Caco-2 (cell line): ENCODE data around the gene SALL1. TPM values are rescaled to one million over a fixed set of nuclear protein-coding genes. Genes with fewer than 3 reads are reported as not detected.

ENCODE experiments used
- BruUV-seq: library from RNA; stranded (reverse); fragments of 400-500 nt; replicated peaks from 2 replicates; lab custom pipeline; 2021; lab: Mats Ljungman, UMichigan
- CTCF ChIA-PET: fragments of 300-600 bp; sonication (Branson Sonifier 250); formaldehyde crosslinking; loops from one replicate; lab custom pipeline; 2022; ENCODE audit warnings: antibody characterized with exemption; lab: Charles Lee
- POLR2A ChIA-PET: fragments of 300-600 bp; sonication (Branson Sonifier 250); formaldehyde crosslinking; loops from one replicate; lab custom pipeline; 2022; ENCODE audit warnings: antibody characterized with exemption; lab: Charles Lee
- DNase-seq, 2 experiments: peaks; one replicate each; pipeline versions ENCODE4 v3.0.0 to v3.0.0-alpha.2; 2020 to 2022
- H3K27me3 ChIP-seq: replicated peaks from 2 replicates; pipeline ENCODE4 v1.6.0; 2011; ENCODE audit warnings: low read length; ENCODE audit not compliant: control insufficient read depth, insufficient read depth
- H3K36me3 ChIP-seq: 2 replicates; pipeline ENCODE4 v1.5.1; 2011; ENCODE audit warnings: low read length; ENCODE audit not compliant: control insufficient read depth, insufficient read depth
- H3K4me1 ChIP-seq: fragments of 250-450 bp; sonication (Bioruptor Pico); 2 replicates; pipeline ENCODE4 v1.5.1; 2020; ENCODE audit warnings: mild to moderate bottlenecking
- H3K4me3 ChIP-seq: 2 replicates; pipeline ENCODE4 v1.5.1; 2011; ENCODE audit warnings: low read depth, mild to moderate bottlenecking, control low read depth, low read length
- H3K9me3 ChIP-seq: fragments of 250-450 bp; sonication (Bioruptor Pico); 2 replicates; pipeline ENCODE4 v1.5.1; 2020; ENCODE audit warnings: mild to moderate bottlenecking, moderate library complexity
- H3K27ac Mint-ChIP-seq: one replicate; pipeline ENCODE4 v1.8.0; 2022; ENCODE audit warnings: mixed read lengths; ENCODE audit not compliant: unreplicated experiment
- H3K27me3 Mint-ChIP-seq: one replicate; pipeline ENCODE4 v1.8.0; 2022; ENCODE audit warnings: mixed read lengths; ENCODE audit not compliant: insufficient read depth, unreplicated experiment
- H3K36me3 Mint-ChIP-seq: one replicate; pipeline ENCODE4 v1.8.0; 2022; ENCODE audit warnings: mild to moderate bottlenecking, mixed read lengths; ENCODE audit not compliant: insufficient read depth, unreplicated experiment
- H3K4me1 Mint-ChIP-seq: one replicate; pipeline ENCODE4 v1.8.0; 2022; ENCODE audit warnings: low read depth, mixed read lengths; ENCODE audit not compliant: unreplicated experiment
- H3K4me3 Mint-ChIP-seq: one replicate; pipeline ENCODE4 v1.8.0; 2022; ENCODE audit warnings: mild to moderate bottlenecking, moderate library complexity, mixed read lengths; ENCODE audit not compliant: unreplicated experiment
- H3K9me3 Mint-ChIP-seq: one replicate; pipeline ENCODE4 v1.8.0; 2022; ENCODE audit warnings: mixed read lengths; ENCODE audit not compliant: unreplicated experiment
- intact Hi-C: fragments of 100-400 bp; cut with micrococcal nuclease; formaldehyde crosslinking; loops from one replicate; pipeline ENCODE4 v1.10.0; 2022; ENCODE audit not compliant: unreplicated experiment
- total RNA-seq: library from RNA; stranded (reverse); gene quantifications from 2 replicates; pipeline ENCODE4 v1.2.3, GENCODE V29; 2022
- TF ChIP-seq, protein P1 (sequence below), 2 experiments: fragments of 200-600 bp in 1 of 2; IDR thresholded peaks; 1 replicate in 1 of 2; 2 replicates in 1 of 2; pipeline versions ENCODE4 v1.5.1 to v1.8.0; 2011 to 2022; ENCODE audit warnings: antibody characterized with exemption in 1 of 2, control low read depth in 1 of 2, inconsistent platforms in 1 of 2, low read depth in 1 of 2, low read length in 1 of 2, mild to moderate bottlenecking in 1 of 2, moderate library complexity in 1 of 2; ENCODE audit not compliant: insufficient read depth in 1 of 2, severe bottlenecking in 1 of 2, unreplicated experiment in 1 of 2

The SALL1 gene
- total RNA-seq, 1 experiment from 2014 or later: not detected

DNA sequence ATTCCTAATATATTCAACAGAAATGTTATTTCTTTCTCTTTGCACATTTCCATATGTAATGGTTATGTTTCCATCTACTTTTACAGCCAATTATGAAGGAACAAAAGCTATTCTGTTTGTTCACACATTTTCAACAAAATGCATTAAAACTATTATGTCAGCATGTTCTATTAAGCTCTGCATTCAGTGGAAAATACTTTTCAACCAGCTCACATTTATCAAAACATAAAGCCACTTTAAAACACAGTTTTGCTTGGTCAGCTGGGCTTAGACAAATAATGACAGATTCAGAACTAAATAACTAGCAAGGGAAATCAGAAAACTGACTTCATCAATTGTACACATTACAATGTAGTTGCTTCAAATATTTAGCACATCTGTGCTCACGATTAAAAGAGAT is 6.9 kb downstream of the SALL1 start:
- Mint-ChIP-seq H3K27ac (no peak overlapping the region), H3K9me3 (no peaks in the 10 kb centered on the region), H3K4me3 (no peak overlapping the region), H3K4me1 (no peaks in the 10 kb centered on the region), H3K36me3 (no peaks in the 10 kb centered on the region), H3K27me3 (no peaks in the 10 kb centered on the region)
- no peak for DNase-seq
- BruUV-seq: no TSS peak
- ChIA-PET POLR2A (no interaction called here), CTCF (interaction anchor here (0.5 kb wide), 1 partner anchor 91 kb away, joined by 5 read pairs; no protein-coding TSS in a partner anchor)
- Histone ChIP-seq H3K27me3 (no peaks in the 10 kb centered on the region; the same call in 1 of the 2 replicates), H3K4me3 (no peak overlapping the region), H3K9me3 (no peaks in the 10 kb centered on the region), H3K36me3 (no peaks in the 10 kb centered on the region), H3K4me1 (no peaks in the 10 kb centered on the region)
- TF ChIP-seq, protein P1, sequence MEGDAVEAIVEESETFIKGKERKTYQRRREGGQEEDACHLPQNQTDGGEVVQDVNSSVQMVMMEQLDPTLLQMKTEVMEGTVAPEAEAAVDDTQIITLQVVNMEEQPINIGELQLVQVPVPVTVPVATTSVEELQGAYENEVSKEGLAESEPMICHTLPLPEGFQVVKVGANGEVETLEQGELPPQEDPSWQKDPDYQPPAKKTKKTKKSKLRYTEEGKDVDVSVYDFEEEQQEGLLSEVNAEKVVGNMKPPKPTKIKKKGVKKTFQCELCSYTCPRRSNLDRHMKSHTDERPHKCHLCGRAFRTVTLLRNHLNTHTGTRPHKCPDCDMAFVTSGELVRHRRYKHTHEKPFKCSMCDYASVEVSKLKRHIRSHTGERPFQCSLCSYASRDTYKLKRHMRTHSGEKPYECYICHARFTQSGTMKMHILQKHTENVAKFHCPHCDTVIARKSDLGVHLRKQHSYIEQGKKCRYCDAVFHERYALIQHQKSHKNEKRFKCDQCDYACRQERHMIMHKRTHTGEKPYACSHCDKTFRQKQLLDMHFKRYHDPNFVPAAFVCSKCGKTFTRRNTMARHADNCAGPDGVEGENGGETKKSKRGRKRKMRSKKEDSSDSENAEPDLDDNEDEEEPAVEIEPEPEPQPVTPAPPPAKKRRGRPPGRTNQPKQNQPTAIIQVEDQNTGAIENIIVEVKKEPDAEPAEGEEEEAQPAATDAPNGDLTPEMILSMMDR (IDR thresholded peaks at IDR 0.05; ENCODE audit: insufficient read depth in 1 of 2, low read depth in 1 of 2, low read length in 1 of 2, severe bottlenecking in 1 of 2, unreplicated experiment in 1 of 2): no peak
- intact Hi-C loops: no loop called here

DNA sequence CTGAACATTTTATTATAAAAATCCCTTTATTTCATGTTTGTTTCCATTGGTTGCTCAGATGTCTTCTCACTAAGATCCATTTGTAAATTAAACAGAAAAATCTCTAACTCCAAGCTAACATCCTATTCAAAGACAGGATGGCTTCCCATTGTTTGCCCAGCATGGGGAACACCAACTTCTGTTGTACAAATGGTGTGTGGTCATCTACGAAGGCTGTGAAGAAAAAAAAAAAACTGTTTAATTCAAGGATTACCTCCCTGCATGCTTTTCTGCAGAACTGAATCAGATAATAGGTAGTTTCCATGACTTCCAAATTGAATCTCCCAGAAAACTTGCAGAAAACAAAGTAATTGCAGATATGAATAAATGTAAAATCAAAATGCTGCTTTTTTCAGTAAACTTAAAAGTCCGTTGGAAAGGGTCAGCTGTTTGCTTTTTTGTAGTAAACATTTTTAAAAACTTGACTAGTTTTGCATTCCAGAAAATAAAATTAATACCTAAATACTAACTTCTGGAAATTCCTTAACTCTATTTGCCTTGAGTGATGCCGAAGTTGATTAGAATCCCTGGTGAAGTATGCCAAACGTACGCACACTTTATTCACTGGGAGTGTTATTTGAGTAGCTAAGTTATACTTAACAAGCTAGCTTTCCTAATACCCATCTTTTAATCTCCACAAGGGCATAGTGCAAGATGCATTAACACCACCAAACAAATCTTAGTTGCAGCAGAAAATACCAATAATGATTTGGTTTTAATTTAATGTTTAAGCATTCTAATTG is 7.7 kb downstream of the SALL1 start:
- Mint-ChIP-seq H3K36me3 (no peaks in the 10 kb centered on the region), H3K4me3 (no peak overlapping the region), H3K9me3 (no peaks in the 10 kb centered on the region), H3K4me1 (no peaks in the 10 kb centered on the region), H3K27ac (no peak overlapping the region), H3K27me3 (no peaks in the 10 kb centered on the region)
- Histone ChIP-seq H3K4me1 (no peaks in the 10 kb centered on the region), H3K27me3 (no peaks in the 10 kb centered on the region; the same call in 1 of the 2 replicates), H3K9me3 (no peaks in the 10 kb centered on the region), H3K36me3 (no peaks in the 10 kb centered on the region), H3K4me3 (no peak overlapping the region)
- CTCF ChIA-PET: no interaction called here
- POLR2A ChIA-PET: no interaction called here
- intact Hi-C loops: no loop called here
- BruUV-seq: no TSS peak
- DNase-seq: no peak
- TF ChIP-seq, protein P1 (IDR thresholded peaks at IDR 0.05; ENCODE audit: insufficient read depth in 1 of 2, low read depth in 1 of 2, low read length in 1 of 2, severe bottlenecking in 1 of 2, unreplicated experiment in 1 of 2): no peak

DNA sequence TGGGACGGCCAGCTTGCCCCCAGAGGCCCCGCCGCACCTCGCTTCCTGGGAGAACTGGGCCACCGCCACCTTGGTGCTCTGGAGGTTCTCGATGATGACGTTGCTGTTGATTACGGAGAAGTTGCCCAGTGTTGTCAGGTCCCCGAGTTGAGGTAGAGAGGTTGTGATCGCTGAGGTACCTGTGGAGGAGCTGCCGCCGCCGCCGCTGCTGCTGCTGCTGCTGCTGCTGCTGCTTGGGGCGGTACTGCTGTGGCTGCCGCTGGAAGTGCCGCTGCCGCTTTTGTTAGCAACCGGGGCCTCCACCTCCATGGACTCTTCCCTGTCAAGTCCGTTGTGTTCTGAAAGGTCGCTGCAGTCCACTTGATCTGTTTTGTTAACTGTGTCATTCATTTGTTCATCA is 9.5 kb downstream of the SALL1 start:
- POLR2A ChIA-PET: no interaction called here
- no TSS peak for BruUV-seq
- intact Hi-C loops: no loop called here

More for the DNA sequence above, 9.5 kb downstream of the SALL1 start:
- H3K36me3 ChIP-seq: no peaks in the 10 kb centered on the region
- no peaks in the 10 kb centered on the region for H3K36me3 Mint-ChIP-seq
- H3K4me1 Mint-ChIP-seq: no peaks in the 10 kb centered on the region
- TF ChIP-seq, protein P1 (IDR thresholded peaks at IDR 0.05; ENCODE audit: insufficient read depth in 1 of 2, low read depth in 1 of 2, low read length in 1 of 2, severe bottlenecking in 1 of 2, unreplicated experiment in 1 of 2): no peak
- no peaks in the 10 kb centered on the region for H3K27me3 Mint-ChIP-seq
- no peak for DNase-seq
- CTCF ChIA-PET: no interaction called here
- no peaks in the 10 kb centered on the region for H3K4me1 ChIP-seq
- no peaks in the 10 kb centered on the region for H3K9me3 ChIP-seq
- H3K9me3 Mint-ChIP-seq: no peaks in the 10 kb centered on the region
- no peaks in the 10 kb centered on the region; the same call in 1 of the 2 replicates for H3K27me3 ChIP-seq
- H3K27ac Mint-ChIP-seq: no peak overlapping the region
- H3K4me3 ChIP-seq: no peak overlapping the region
- no peak overlapping the region for H3K4me3 Mint-ChIP-seq
